Measurements from ENCODE around the gene HIPK4. TPM values are rescaled to one million over a fixed set of nuclear protein-coding genes. Genes with fewer than 3 reads are reported as not detected.
A peak's percentile ranks its signal among the peaks of the same experiment; 100 is the strongest.

Gene HIPK4
- total RNA-seq, 1 donor from 2014 or later: not detected

- DNase-seq (ENCODE audit: extremely low read depth, low read depth, low spot score): no peak
Observed at GRCh38 chr19:40367577-40368434, 22.2 kb downstream of the HIPK4 start.

- no peak for DNase-seq (ENCODE audit: extremely low read depth, low read depth, low spot score)
Observed at GRCh38 chr19:40366697-40367561, 23.1 kb downstream of the HIPK4 start.

GRCh38 chr19:40365613-40366401 lies 24.2 kb downstream of the HIPK4 start:
- DNase-seq (ENCODE audit: extremely low read depth, low read depth, low spot score): no peak

- no peak for DNase-seq (ENCODE audit: extremely low read depth, low read depth, low spot score)
Observed at GRCh38 chr19:40365010-40365409, 25.0 kb downstream of the HIPK4 start.

GRCh38 chr19:40363069-40363468 lies 26.9 kb downstream of the HIPK4 start:
- DNase-seq (ENCODE audit: extremely low read depth, low read depth, low spot score): no peak

- DNase-seq (ENCODE audit: extremely low read depth, low read depth, low spot score): no peak
Observed at GRCh38 chr19:40362160-40362559, 27.8 kb downstream of the HIPK4 start.

- DNase-seq (ENCODE audit: extremely low read depth, low read depth, low spot score): no peak
Observed at GRCh38 chr19:40360708-40361241, 29.2 kb downstream of the HIPK4 start.

GRCh38 chr19:40360020-40360707 lies 29.8 kb downstream of the HIPK4 start:
- DNase-seq (ENCODE audit: extremely low read depth, low read depth, low spot score): no peak

- DNase-seq (ENCODE audit: extremely low read depth, low read depth, low spot score): no peak
Observed at GRCh38 chr19:40358773-40359172, 31.2 kb downstream of the HIPK4 start.

GRCh38 chr19:40357640-40358039 lies 32.3 kb downstream of the HIPK4 start:
- no peak for DNase-seq (ENCODE audit: extremely low read depth, low read depth, low spot score)

GRCh38 chr19:40356681-40357595 lies 33.0 kb downstream of the HIPK4 start:
- DNase-seq (ENCODE audit: extremely low read depth, low read depth, low spot score): no peak

- no peak for DNase-seq (ENCODE audit: extremely low read depth, low read depth, low spot score)
Observed at GRCh38 chr19:40355975-40356680, 33.9 kb downstream of the HIPK4 start.

GRCh38 chr19:40348961-40349507 lies 40.9 kb downstream of the HIPK4 start:
- no peak for DNase-seq (ENCODE audit: extremely low read depth, low read depth, low spot score)

GRCh38 chr19:40348125-40348913 lies 41.7 kb downstream of the HIPK4 start, which contains the start of the genes C19orf47 and PLD3:
Gene C19orf47, minus strand, starts transcription at chr19:40348397. Its CDS starts 6,540 bp downstream, at chr19:40341857.
Gene PLD3, plus strand, starts transcription at chr19:40348695. Its CDS starts 17,789 bp downstream, at chr19:40366484.
- DNase-seq (ENCODE audit: extremely low read depth, low read depth, low spot score): peak; percentile 68

- DNase-seq (ENCODE audit: extremely low read depth, low read depth, low spot score): no peak
Observed at GRCh38 chr19:40344422-40344821, 45.6 kb downstream of the HIPK4 start.

- no peak for DNase-seq (ENCODE audit: extremely low read depth, low read depth, low spot score)
Observed at GRCh38 chr19:40342644-40343311, 47.2 kb downstream of the HIPK4 start.

Measured in glomerular endothelial cell (primary cell).